Fibroblast of lung (primary cell): ENCODE measurements around the gene PLEKHA5.

Experiments used
- CTCF ChIP-seq, 2 donors: IDR thresholded peaks in 1 of 2; conservative IDR thresholded peaks in 1 of 2; 1 replicate in 1 of 2; 2 replicates in 1 of 2; pipeline ENCODE4 v1.5.1; 2011 to 2012; ENCODE audit warnings: low read length in 2 of 2, control low read depth in 1 of 2, inconsistent platforms in 1 of 2, low read depth in 1 of 2, mild to moderate bottlenecking in 1 of 2
- EZH2 ChIP-seq: IDR thresholded peaks from 2 replicates; pipeline ENCODE4 v1.5.1; 2012; ENCODE audit warnings: low read length, control low read depth, mild to moderate bottlenecking; ENCODE audit errors: missing control alignments

GRCh38 chr12:19177754-19178153 is 48.2 kb downstream of the PLEKHA5 start:
- TF ChIP-seq CTCF (conservative IDR thresholded peaks at IDR 0.05 in 1 of 2, IDR thresholded peaks at IDR 0.05 in 1 of 2; ENCODE audit: low read depth in 1 of 2, low read length in 2 of 2) (no peak), EZH2 (no peak)
